ENCODE data around the gene EFR3B. TPM values are rescaled to one million over a fixed set of nuclear protein-coding genes. Genes with fewer than 3 reads are reported as not detected.

EFR3B gene
- total and polyA plus RNA-seq, 2 of the 4 experiments (the other 2 are of a cell fraction) = 0.38 to 0.90 TPM

GRCh38 chr2:25081237-25081790 lies 39.4 kb downstream of the EFR3B start (continued):
- no peak for TF ChIP-seq SMC3 (IDR thresholded peaks at IDR 0.05; ENCODE audit: low read depth, low read length)
- no peak for TF ChIP-seq NFE2L2 (IDR thresholded peaks at IDR 0.05; ENCODE audit: low read depth, low read length)
- TF ChIP-seq BHLHE40 (IDR thresholded peaks at IDR 0.05; ENCODE audit: low read depth, low read length) = no peak
- no peak for TF ChIP-seq ELK1 (IDR thresholded peaks at IDR 0.05; ENCODE audit: borderline replicate concordance, low read depth, low read length)

- H4K8ac ChIP-seq (ENCODE audit: low read depth in 2 of 2, low read length in 2 of 2) = no peak overlapping the region
- H3K79me1 ChIP-seq (ENCODE audit: low read depth in 1 of 2, low read length in 2 of 2) = no peaks in the 10 kb centered on the region
- no peak overlapping the region for H2BK120ac ChIP-seq (ENCODE audit: low read depth, low read length)
- in situ Hi-C loops (cut with MboI; ENCODE audit: low sequenced_read_pairs) (no loop called here), dilution Hi-C loops (cut with HindIII; ENCODE audit: low sequenced_read_pairs, unreplicated experiment) (no loop called here), intact Hi-C loops (cut with micrococcal nuclease) (no loop called here)
- H2AFZ ChIP-seq (replicated peaks; ENCODE audit: low read length, poor library complexity) = no peak overlapping the region
- H2AK9ac ChIP-seq (replicated peaks; ENCODE audit: low read depth, low read length, poor library complexity) = no peak overlapping the region
- peaks cover 43% of the 10 kb centered on the region for H3K27me3 ChIP-seq (ENCODE audit: control insufficient read depth, insufficient read depth, low read length)
- CTCF ChIA-PET = interaction anchor here (0.5 kb wide), 1 partner anchor 151 kb away, joined by 3 read pairs; no protein-coding TSS in a partner anchor
- H3K4ac ChIP-seq (ENCODE audit: low read depth, low read length) = no peak overlapping the region
- H3K4me3 ChIP-seq (ENCODE audit: insufficient read depth, low read depth, low read length) = no peak overlapping the region
- peaks cover 5% of the 10 kb centered on the region for H3K4me1 ChIP-seq (ENCODE audit: control insufficient read depth, insufficient read depth, low read length)
- H2AK5ac ChIP-seq (ENCODE audit: low read depth, low read length) = no peak overlapping the region
- WGBS, 2 experiments (ENCODE audit: extremely low coverage in 2 of 2, insufficient read length in 1 of 2) = 83% methylated on average over 1 of the region's 6 CpGs; no CpG with 5 or more reads in 1 of the 2 experiments
- no peak overlapping the region for H3K27ac ChIP-seq (ENCODE audit: insufficient read depth, low read length)
- H3K23ac ChIP-seq (ENCODE audit: low read depth, low read length) = no peak overlapping the region
- POLR2A ChIA-PET (ENCODE audit: unreplicated experiment) = no interaction called here
- H3K14ac ChIP-seq (replicated peaks; ENCODE audit: low read depth, low read length) = no peak overlapping the region
- no peak overlapping the region for H4K5ac ChIP-seq (ENCODE audit: low read depth, low read length)
- peaks cover 15% of the 10 kb centered on the region for H4K20me1 ChIP-seq (ENCODE audit: insufficient read depth, low read length)
- no peak overlapping the region for H2BK20ac ChIP-seq (ENCODE audit: low read depth, low read length)
- no TSS peak for BruUV-seq (replicated peaks)
- H3K36me3 ChIP-seq (ENCODE audit: control insufficient read depth, insufficient read depth, low read length) = no peaks in the 10 kb centered on the region
- H3K18ac ChIP-seq (ENCODE audit: low read depth, low read length) = no peak overlapping the region
- peaks cover 4% of the 10 kb centered on the region; the same call in 1 of the 2 replicates for H3K9me1 ChIP-seq (ENCODE audit: insufficient read depth, low read length)
- no peak overlapping the region for H2BK5ac ChIP-seq (ENCODE audit: low read depth, low read length, poor library complexity, severe bottlenecking)
- H3K9me3 ChIP-seq (ENCODE audit: control insufficient read depth, insufficient read depth, low read length) = no peaks in the 10 kb centered on the region
- ATAC-seq (ENCODE audit: low read depth) = no peak
- no peak overlapping the region for H3K9ac ChIP-seq (ENCODE audit: low read depth, low read length)
- no peak overlapping the region for H3K56ac ChIP-seq (ENCODE audit: extremely low read depth, insufficient read depth, low read length)
- H4K91ac ChIP-seq (ENCODE audit: insufficient read depth, low read depth, low read length) = no peak overlapping the region
- H2BK15ac ChIP-seq (ENCODE audit: low read depth, low read length) = no peak overlapping the region
- H3K4me2 ChIP-seq (ENCODE audit: low read depth, low read length) = no peak overlapping the region
- no peak for DNase-seq
- TF ChIP-seq FOS (IDR thresholded peaks at IDR 0.05; ENCODE audit: low read depth, low read length) (no peak), USF2 (IDR thresholded peaks at IDR 0.05; ENCODE audit: low read depth, low read length) (no peak), CEBPB (IDR thresholded peaks at IDR 0.05; ENCODE audit: low read depth, low read length) (no peak), POLR2A (IDR thresholded peaks at IDR 0.05; ENCODE audit: low read depth, low read length) (no peak), RFX5 (IDR thresholded peaks at IDR 0.05; ENCODE audit: low read depth, low read length) (no peak), SMC3 (IDR thresholded peaks at IDR 0.05; ENCODE audit: low read depth, low read length) (no peak), MAFK (IDR thresholded peaks at IDR 0.05; ENCODE audit: low read depth, low read length) (no peak), CTCF (conservative IDR thresholded peaks at IDR 0.05; ENCODE audit: low read depth, low read length) (no peak), MXI1 (IDR thresholded peaks at IDR 0.05; ENCODE audit: borderline replicate concordance, low read depth, low read length) (no peak), BHLHE40 (IDR thresholded peaks at IDR 0.05; ENCODE audit: low read depth, low read length) (no peak), RAD21 (IDR thresholded peaks at IDR 0.05; ENCODE audit: low read length) (no peak)
Measured at GRCh38 chr2:25082002-25082622, 40.2 kb downstream of the EFR3B start.

All from IMR-90 (cell line).